H1 (cell line): Measurements from ENCODE around the gene FKTN. TPM values are rescaled to one million over a fixed set of nuclear protein-coding genes. Genes with fewer than 3 reads are reported as not detected.

ENCODE experiments used
- CTCF ChIA-PET: fragments of 300-600 bp; sonication (Branson Sonifier 250); formaldehyde crosslinking; loops from one replicate; lab custom pipeline; 2021; ENCODE audit not compliant: partially characterized antibody; lab: Charles Lee
- POLR2A ChIA-PET: fragments of 300-600 bp; sonication (Branson Sonifier 250); formaldehyde crosslinking; loops from one replicate; lab custom pipeline; 2021; ENCODE audit warnings: inconsistent platforms; ENCODE audit not compliant: partially characterized antibody; lab: Charles Lee
- DNase-seq, 2 experiments: peaks; one replicate each; pipeline versions ENCODE4 v3.0.0 to v3.0.0-alpha.2; 2010 to 2022; ENCODE audit warnings: low spot score in 2 of 2, low read depth in 1 of 2, mixed read lengths in 1 of 2
- FAIRE-seq: peaks from 2 replicates; lab custom pipeline; 2011; peaks lifted over from hg19 to GRCh38; lab: Jason Lieb, UNC
- H2AFZ ChIP-seq: 2 replicates; pipeline ENCODE4 v1.8.1; 2012; ENCODE audit warnings: low read length, inconsistent platforms
- H2AK5ac ChIP-seq: 2 replicates; pipeline ENCODE4 v1.6.1; 2013; ENCODE audit warnings: low read depth, low read length
- H2BK120ac ChIP-seq: replicated peaks from 2 replicates; pipeline ENCODE3; 2013; ENCODE audit warnings: low read depth, low read length, inconsistent platforms
- H2BK12ac ChIP-seq: 2 replicates; pipeline ENCODE4 v1.6.1; 2013; ENCODE audit warnings: low read depth, low read length
- H2BK15ac ChIP-seq: 2 replicates; pipeline ENCODE4 v1.6.1; 2013; ENCODE audit warnings: low read length
- H2BK20ac ChIP-seq: 2 replicates; pipeline ENCODE4 v1.6.1; 2013; ENCODE audit warnings: low read length
- H2BK5ac ChIP-seq: 2 replicates; pipeline ENCODE4 v1.6.1; 2013; ENCODE audit warnings: low read depth, low read length
- H3K14ac ChIP-seq: 2 replicates; pipeline ENCODE4 v1.6.1; 2013; ENCODE audit warnings: inconsistent platforms; ENCODE audit not compliant: insufficient read length
- H3K18ac ChIP-seq: 2 replicates; pipeline ENCODE4 v1.6.1; 2013; ENCODE audit warnings: low read length; ENCODE audit errors: extremely low read depth
- H3K23ac ChIP-seq: 2 replicates; pipeline ENCODE4 v1.6.1; 2013; ENCODE audit warnings: inconsistent platforms; ENCODE audit not compliant: insufficient read length
- H3K23me2 ChIP-seq: 2 replicates; pipeline ENCODE4 v1.6.1; 2013; ENCODE audit warnings: low read depth, low read length
- H3K27ac ChIP-seq: 2 replicates; pipeline ENCODE4 v1.6.1; 2011; ENCODE audit warnings: low read depth, low read length, inconsistent platforms
- H3K27me3 ChIP-seq, 4 experiments: replicated peaks in 1 of 4; 1 replicate in 1 of 4; 2 replicates in 3 of 4; pipeline versions ENCODE4 v1.6.1 to v1.8.1; 2011 to 2013; ENCODE audit warnings: low read length in 3 of 4, mild to moderate bottlenecking in 3 of 4, inconsistent platforms in 2 of 4, mixed read lengths in 2 of 4, moderate library complexity in 1 of 4; ENCODE audit not compliant: control insufficient read depth in 3 of 4, insufficient read depth in 3 of 4; ENCODE audit errors: extremely low read depth in 1 of 4
- H3K36me3 ChIP-seq, 4 experiments: 2 replicates each; pipeline versions ENCODE4 v1.6.1 to v1.8.1; 2011 to 2013; ENCODE audit warnings: mild to moderate bottlenecking in 4 of 4, low read length in 3 of 4, moderate library complexity in 2 of 4, control low read depth in 1 of 4, inconsistent platforms in 1 of 4; ENCODE audit not compliant: insufficient read depth in 4 of 4, control insufficient read depth in 2 of 4
- H3K4ac ChIP-seq: replicated peaks from 2 replicates; pipeline ENCODE3; 2013; ENCODE audit warnings: low read length, low read depth, mixed read lengths, inconsistent platforms; ENCODE audit not compliant: insufficient read length
- H3K4me1 ChIP-seq, 4 experiments: replicated peaks in 1 of 4; 1 replicate in 1 of 4; 2 replicates in 3 of 4; pipeline versions ENCODE4 v1.6.1 to v1.8.1; 2011 to 2013; ENCODE audit warnings: low read length in 3 of 4, inconsistent platforms in 2 of 4, mixed read lengths in 1 of 4; ENCODE audit not compliant: insufficient read depth in 4 of 4, control insufficient read depth in 3 of 4
- H3K4me2 ChIP-seq, 2 experiments: 2 replicates each; pipeline versions ENCODE4 v1.6.1 to v1.8.1; 2011 to 2013; ENCODE audit warnings: low read depth in 2 of 2, low read length in 2 of 2, control low read depth in 1 of 2, inconsistent platforms in 1 of 2, mild to moderate bottlenecking in 1 of 2; ENCODE audit not compliant: insufficient read depth in 1 of 2
- H3K4me3 ChIP-seq, 4 experiments: fragments of 200-600, 300-600 bp in 1 of 4; sonication (generic), shearing (Covaris generic), sonication (Bioruptor Twin) in 1 of 4; 2 replicates each; pipeline versions ENCODE4 v1.5.1 to v1.8.1; 2011 to 2016; ENCODE audit warnings: low read length in 4 of 4, low read depth in 3 of 4, control low read depth in 2 of 4, inconsistent platforms in 2 of 4, mild to moderate bottlenecking in 2 of 4, mixed read lengths in 1 of 4, moderate library complexity in 1 of 4; ENCODE audit not compliant: insufficient read depth in 2 of 4; ENCODE audit errors: extremely low read depth in 1 of 4
- H3K56ac ChIP-seq: replicated peaks from 2 replicates; pipeline ENCODE3; 2013; ENCODE audit warnings: low read depth, mild to moderate bottlenecking, mixed read lengths, low read length, inconsistent platforms; ENCODE audit not compliant: insufficient read length
- H3K79me1 ChIP-seq: 2 replicates; pipeline ENCODE4 v1.6.1; 2013; ENCODE audit warnings: low read depth, low read length, control low read depth
- H3K79me2 ChIP-seq, 2 experiments: 2 replicates each; pipeline versions ENCODE4 v1.6.1 to v1.8.1; 2012 to 2013; ENCODE audit warnings: low read length in 2 of 2, mild to moderate bottlenecking in 2 of 2, inconsistent platforms in 1 of 2; ENCODE audit not compliant: insufficient read depth in 2 of 2, control insufficient read depth in 1 of 2
- H3K9ac ChIP-seq, 4 experiments: replicated peaks in 1 of 4; 1 replicate in 1 of 4; 2 replicates in 3 of 4; pipeline versions ENCODE4 v1.6.1 to v1.8.1; 2011 to 2013; ENCODE audit warnings: low read depth in 3 of 4, low read length in 3 of 4, control low read depth in 2 of 4, mild to moderate bottlenecking in 2 of 4, moderate library complexity in 2 of 4, inconsistent platforms in 1 of 4; ENCODE audit errors: extremely low read depth in 1 of 4
- H3K9me3 ChIP-seq, 2 experiments: 2 replicates each; pipeline versions ENCODE4 v1.6.1 to v1.8.1; 2012 to 2013; ENCODE audit warnings: mild to moderate bottlenecking in 2 of 2, moderate library complexity in 2 of 2, control low read depth in 1 of 2, inconsistent platforms in 1 of 2, low read depth in 1 of 2, low read length in 1 of 2, mixed read lengths in 1 of 2; ENCODE audit not compliant: insufficient read depth in 2 of 2
- H4K20me1 ChIP-seq, 2 experiments: replicated peaks in 1 of 2; 2 replicates each; pipeline versions ENCODE3 to v1.8.1; 2011 to 2013; ENCODE audit warnings: inconsistent platforms in 2 of 2, low read length in 2 of 2, mild to moderate bottlenecking in 1 of 2; ENCODE audit not compliant: insufficient read depth in 2 of 2, control insufficient read depth in 1 of 2
- H4K5ac ChIP-seq: 2 replicates; pipeline ENCODE4 v1.6.1; 2013; ENCODE audit warnings: low read length, low read depth, mixed read lengths, inconsistent platforms; ENCODE audit not compliant: insufficient read length
- H4K8ac ChIP-seq: 2 replicates; pipeline ENCODE4 v1.8.0; 2013; ENCODE audit warnings: mild to moderate bottlenecking, moderate library complexity, low read length, inconsistent platforms; ENCODE audit not compliant: insufficient read depth; ENCODE audit errors: extremely low read depth
- H4K91ac ChIP-seq: replicated peaks from 2 replicates; pipeline ENCODE3; 2013; ENCODE audit warnings: low read length, mixed read lengths, inconsistent platforms; ENCODE audit not compliant: insufficient read length
- CHD2 ChIP-seq: IDR thresholded peaks from 2 replicates; pipeline ENCODE4 v1.6.1; 2012; ENCODE audit warnings: low read length, improper control_type of control experiment
- MAFK ChIP-seq: IDR thresholded peaks from 2 replicates; pipeline ENCODE4 v1.6.1; 2012; ENCODE audit warnings: low read depth, mild to moderate bottlenecking, improper control_type of control experiment, low read length
- WGBS, 2 experiments: shearing (Covaris generic) in 1 of 2; methylation state at CpG; one replicate each; pipeline versions ENCODE4 v1.1.6 to v1.1.7; 2013 to 2015; ENCODE audit warnings: low lambda C conversion rate in 2 of 2, mixed read lengths in 2 of 2, inconsistent platforms in 1 of 2, low coverage in 1 of 2, missing lambda C conversion rate in 1 of 2; ENCODE audit not compliant: insufficient replicate concordance in 2 of 2, insufficient coverage in 1 of 2, insufficient read length in 1 of 2; ENCODE audit errors: extremely low coverage in 1 of 2, missing lambda C conversion rate in 1 of 2; 5-methylcytosine and 5-hydroxymethylcytosine counted together
- polyA plus RNA-seq, 7 experiments: library from polyadenylated mRNA; depleted of rRNA in 3 of 7; stranded (reverse) in 5 of 7; unstranded in 2 of 7; fragments of >200 nt in 5 of 7; fragments of 200-250 nt in 2 of 7; gene quantifications; 1 replicate in 5 of 7; 2 replicates in 1 of 7; 4 replicates in 1 of 7; pipeline versions ENCODE4 v1.2.1 to v1.2.3, GENCODE V29; 2011 to 2013; ENCODE audit warnings: missing spikeins in 2 of 7, mixed read lengths in 2 of 7
- total RNA-seq: library from RNA; stranded (reverse); fragmentation: NEBNext Ultra II Directional; extraction: Animal tissue kit (Norgen Biotek cat#: 25700); gene quantifications from 2 replicates; pipeline ENCODE4 v1.2.1, GENCODE V29; 2021

Gene FKTN
- total and polyA plus RNA-seq, 2 of the 8 experiments (the other 6 are each of a cell fraction or from before 2014, with no cell fraction given) = 2.7 to 13.4 TPM

GRCh38 chr9:105593145-105593544 lies 35.2 kb downstream of the FKTN start:
- no peak overlapping the region for H3K56ac ChIP-seq
- H2BK15ac ChIP-seq = no peak overlapping the region
- no peak for FAIRE-seq

More at GRCh38 chr9:105593145-105593544, 35.2 kb downstream of the FKTN start:
- Histone ChIP-seq H3K36me3 (peaks cover 0 to 23% (median 3%) of the 10 kb centered on the region in 4 experiments; a peak in 3 of 8 replicates), H2BK120ac (no peak overlapping the region), H3K79me2 (no peaks in the 10 kb centered on the region), H3K9me3 (peaks cover 14 to 28% of the 10 kb centered on the region in 2 experiments), H3K18ac (no peak overlapping the region), H2AK5ac (no peak overlapping the region), H4K5ac (no peak overlapping the region), H3K4me1 (no peaks in the 10 kb centered on the region), H2BK12ac (no peak overlapping the region), H3K9ac (no peak overlapping the region), H2BK20ac (no peak overlapping the region), H2AFZ (no peak overlapping the region), H3K27me3 (no peaks in the 10 kb centered on the region), H3K4me3 (no peak overlapping the region), H3K23ac (no peak overlapping the region), H3K14ac (no peak overlapping the region), H4K8ac (no peak overlapping the region), H2BK5ac (no peak overlapping the region), H3K4me2 (no peak overlapping the region), H3K27ac (no peak overlapping the region), H4K91ac (no peak overlapping the region), H3K23me2 (no peaks in the 10 kb centered on the region), H4K20me1 (no peaks in the 10 kb centered on the region), H3K79me1 (no peaks in the 10 kb centered on the region; the same call in 1 of the 2 replicates), H3K4ac (no peak overlapping the region)
- POLR2A ChIA-PET = no interaction called here
- 77% methylated on average over 3 of the region's 3 CpGs; no CpG with 5 or more reads in 1 of the 2 experiments for WGBS, 2 experiments
- DNase-seq = peak in 1 of 2 experiments; percentile 1
- TF ChIP-seq MAFK (no peak), CHD2 (no peak)
- CTCF ChIA-PET = no interaction called here
